PFSK-1 (cell line): ENCODE measurements around the gene GDAP1L1.

ENCODE experiments used
- FOXP2 ChIP-seq: optimal IDR thresholded peaks from 2 replicates; pipeline ENCODE3; 2011; ENCODE audit warnings: borderline replicate concordance, control low read depth, inconsistent platforms; ENCODE audit not compliant: insufficient read depth; ENCODE audit errors: extremely low read length, extremely low read depth
- POLR2AphosphoS5 ChIP-seq: IDR thresholded peaks from 2 replicates; pipeline ENCODE4 v1.6.1; 2012; ENCODE audit warnings: low read depth, mild to moderate bottlenecking, control low read depth, low read length, moderate library complexity
- REST ChIP-seq, 2 experiments: IDR thresholded peaks; 2 replicates each; pipeline versions ENCODE4 v1.6.1 to v1.8.0; 2011 to 2012; ENCODE audit warnings: low read depth in 2 of 2, low read length in 2 of 2, control low read depth in 1 of 2, inconsistent platforms in 1 of 2, mild to moderate bottlenecking in 1 of 2, moderate library complexity in 1 of 2; ENCODE audit not compliant: insufficient read depth in 1 of 2
- SIN3A ChIP-seq: IDR thresholded peaks from 2 replicates; pipeline ENCODE4 v1.6.1; 2012; ENCODE audit warnings: mild to moderate bottlenecking, low read length, moderate library complexity, borderline replicate concordance; ENCODE audit not compliant: insufficient read depth
- TAF1 ChIP-seq: IDR thresholded peaks from 2 replicates; pipeline ENCODE4 v1.6.1; 2012; ENCODE audit warnings: low read length, control low read depth, borderline replicate concordance; ENCODE audit not compliant: insufficient read depth

The GDAP1L1 gene

GRCh38 chr20:44200983-44201382, 46.1 kb upstream of the GDAP1L1 start:
- no peak for TF ChIP-seq SIN3A
- no peak for TF ChIP-seq REST (IDR thresholded peaks at IDR 0.05; ENCODE audit: insufficient read depth in 1 of 2, low read depth in 2 of 2, low read length in 2 of 2)
- no peak for TF ChIP-seq TAF1

DNA sequence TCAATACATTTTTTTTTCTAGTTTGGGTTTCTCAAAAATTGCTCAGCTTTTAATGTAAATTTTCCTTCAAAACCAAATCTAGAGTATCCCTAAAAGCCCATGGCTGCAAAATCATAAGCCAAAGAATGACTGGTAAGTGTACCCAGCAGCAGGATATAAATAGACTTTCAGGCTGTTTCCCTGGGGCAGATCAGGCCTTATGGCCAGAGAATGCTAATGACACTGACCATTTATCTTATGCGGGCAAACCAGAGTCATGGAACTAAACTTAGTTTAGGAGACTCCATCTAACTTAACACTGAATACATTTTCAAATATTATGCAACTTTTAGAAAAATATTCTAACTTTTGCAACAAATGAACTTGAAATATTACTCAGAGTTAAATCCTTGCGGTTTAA, 43.9 kb upstream of the GDAP1L1 start:
- TF ChIP-seq SIN3A (no peak), FOXP2 (no peak), REST (IDR thresholded peaks at IDR 0.05; ENCODE audit: insufficient read depth in 1 of 2, low read depth in 2 of 2, low read length in 2 of 2) (no peak), POLR2AphosphoS5 (no peak), TAF1 (no peak)

- TF ChIP-seq FOXP2: no peak
- TF ChIP-seq TAF1: no peak
- TF ChIP-seq POLR2AphosphoS5: no peak
- no peak for TF ChIP-seq SIN3A
- no peak for TF ChIP-seq REST (IDR thresholded peaks at IDR 0.05; ENCODE audit: insufficient read depth in 1 of 2, low read depth in 2 of 2, low read length in 2 of 2)
These were observed 42.8 kb upstream of the GDAP1L1 start for GRCh38 chr20:44204156-44204831.

DNA sequence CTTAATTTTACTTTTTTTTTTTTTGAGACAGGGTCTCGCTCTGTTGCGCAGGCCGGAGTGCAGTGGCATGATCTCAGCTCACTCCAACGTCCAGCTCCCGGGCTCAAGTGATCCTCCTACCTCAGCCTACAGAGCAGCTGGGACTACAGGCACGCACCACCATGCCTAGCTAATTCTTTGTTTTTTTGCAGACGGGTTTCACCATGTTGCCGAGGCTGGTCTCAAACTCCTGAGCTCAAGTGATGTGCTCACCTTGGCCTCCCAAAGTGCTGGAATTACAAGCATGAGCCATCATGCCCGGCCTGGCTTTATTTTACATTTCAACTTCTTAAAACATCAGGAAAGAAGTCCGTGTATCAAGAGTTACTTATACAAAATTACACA, 42.3 kb upstream of the GDAP1L1 start:
- TF ChIP-seq TAF1: no peak
- no peak for TF ChIP-seq POLR2AphosphoS5
- TF ChIP-seq REST (IDR thresholded peaks at IDR 0.05; ENCODE audit: insufficient read depth in 1 of 2, low read depth in 2 of 2, low read length in 2 of 2): no peak
- no peak for TF ChIP-seq FOXP2
- no peak for TF ChIP-seq SIN3A

DNA sequence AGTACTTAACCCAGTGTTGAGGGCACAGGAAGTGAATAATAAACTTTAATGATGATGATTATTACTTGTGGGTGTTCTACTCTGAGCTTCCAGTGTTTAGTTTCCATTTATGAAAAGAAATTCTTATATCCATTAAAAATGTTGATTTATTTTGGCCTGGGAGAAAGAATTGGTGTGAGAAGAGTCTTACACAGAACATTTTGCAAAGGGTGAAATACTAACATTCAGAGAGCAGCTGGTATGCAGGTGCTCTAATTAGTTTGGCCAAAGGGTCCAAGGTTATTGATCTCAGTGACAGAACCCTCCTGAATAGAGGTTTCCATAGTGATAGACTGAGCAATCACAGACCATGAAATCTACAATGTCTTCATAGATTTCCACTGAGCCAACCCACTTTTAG, 41.0 kb upstream of the GDAP1L1 start:
- TF ChIP-seq POLR2AphosphoS5 (no peak), TAF1 (no peak), REST (IDR thresholded peaks at IDR 0.05; ENCODE audit: insufficient read depth in 1 of 2, low read depth in 2 of 2, low read length in 2 of 2) (no peak), SIN3A (no peak), FOXP2 (no peak)
